ENCODE results near the gene MAP4K5. TPM values are rescaled to one million over a fixed set of nuclear protein-coding genes. Genes with fewer than 3 reads are reported as not detected.

The MAP4K5 gene
- polyA plus RNA-seq, 2 donors, result 15.4 to 20.3 TPM

Other genes with a start within 250 kb of the MAP4K5 start
- 1 to 10 TPM; 1.9 to 4.6 TPM for gene L2HGDH, start 220.3 kb downstream of the MAP4K5 start, polyA plus RNA-seq
- 10 to 100 TPM; 16.0 to 18.9 TPM for gene DMAC2L, start 220.2 kb downstream of the MAP4K5 start, polyA plus RNA-seq
- gene CDKL1, start 135.7 kb downstream of the MAP4K5 start, polyA plus RNA-seq, result 1 to 10 TPM; 1.6 to 1.7 TPM
- gene ATL1, start 27.6 kb upstream of the MAP4K5 start, polyA plus RNA-seq, result 1 to 10 TPM; 1.7 to 3.0 TPM
- 10 to 100 TPM in 1 of 2 donors, 1 to 10 TPM in 1; 8.6 to 10.0 TPM for gene SAV1, start 135.7 kb upstream of the MAP4K5 start, polyA plus RNA-seq

Measured in esophagus (tissue), 2 donors.